COR-L47 (cell line): ENCODE data around the gene FAM89B.

Source experiments
- DNase-seq: peaks from one replicate; lab custom pipeline; 2025; lab: John Stamatoyannopoulos, UW

FAM89B gene

GRCh38 chr11:65538915-65539743 is 33.2 kb upstream of the FAM89B start:
- DNase-seq = no peak

- DNase-seq = no peak
These were observed 32.5 kb upstream of the FAM89B start for GRCh38 chr11:65539744-65540289.

GRCh38 chr11:65540290-65541092 is 31.8 kb upstream of the FAM89B start:
- DNase-seq = peak; percentile 78

- DNase-seq = no peak
These were observed 31.0 kb upstream of the FAM89B start for GRCh38 chr11:65541093-65541982.

GRCh38 chr11:65542738-65543390 is 29.5 kb upstream of the FAM89B start:
- DNase-seq = no peak

- DNase-seq = no peak
These were observed 26.5 kb upstream of the FAM89B start for GRCh38 chr11:65545853-65546216.

GRCh38 chr11:65546217-65546958 is 25.9 kb upstream of the FAM89B start:
- peak; percentile 82 for DNase-seq

- DNase-seq = no peak
These were observed 24.8 kb upstream of the FAM89B start for GRCh38 chr11:65547446-65548125.

GRCh38 chr11:65548395-65548794 is 23.9 kb upstream of the FAM89B start:
- no peak for DNase-seq

GRCh38 chr11:65549096-65549495 is 23.2 kb upstream of the FAM89B start:
- DNase-seq = no peak

- peak; percentile 53 for DNase-seq
These were observed 20.6 kb upstream of the FAM89B start for GRCh38 chr11:65551572-65552387.

GRCh38 chr11:65552388-65552951 is 19.9 kb upstream of the FAM89B start:
- no peak for DNase-seq

- DNase-seq = no peak
These were observed 18.9 kb upstream of the FAM89B start for GRCh38 chr11:65553301-65554001.

GRCh38 chr11:65554057-65554818 is 18.1 kb upstream of the FAM89B start:
- no peak for DNase-seq

GRCh38 chr11:65554842-65555430 is 17.4 kb upstream of the FAM89B start:
- DNase-seq = no peak

GRCh38 chr11:65555693-65556231 is 16.6 kb upstream of the FAM89B start:
- no peak for DNase-seq
